GM20431 (cell line): Measurements from ENCODE around the gene NOG.

Experiments used
- in situ Hi-C: fragments of 300-500 bp; cut with MseI, MboI; formaldehyde crosslinking; loops from one replicate; pipeline ENCODE4 v1.15.0; 2020; ENCODE audit warnings: low sequenced_read_pairs; ENCODE audit not compliant: unreplicated experiment

Gene NOG

DNA sequence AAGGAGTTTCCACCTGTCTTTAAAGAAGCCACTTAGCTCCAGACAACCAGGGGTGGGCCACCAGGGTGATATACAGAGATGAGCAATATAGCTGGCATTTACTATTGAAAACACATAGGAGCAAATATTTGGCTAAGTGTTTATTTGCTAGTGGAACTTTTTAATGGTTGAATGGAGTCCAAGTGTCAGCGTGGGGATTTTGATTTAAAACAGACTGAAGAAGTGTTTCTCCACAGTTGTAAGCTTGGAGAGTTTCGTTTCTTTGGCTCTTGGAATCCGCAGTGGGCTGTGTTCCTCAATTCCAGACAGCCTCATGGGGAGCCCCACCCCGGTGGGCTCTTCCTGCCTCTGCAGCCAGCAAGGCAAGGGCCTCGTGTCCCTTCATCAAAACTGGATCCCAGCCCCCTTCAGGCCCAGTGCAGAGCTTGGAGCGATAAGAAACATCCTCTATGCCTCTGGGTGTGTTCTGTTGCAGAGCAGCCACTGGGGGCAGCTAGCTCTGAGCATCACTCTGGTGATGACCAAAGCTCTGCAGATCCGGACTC lies 36.1 kb downstream of the NOG start:
- in situ Hi-C loops: no loop called here

GRCh38 chr17:56630202-56630601 lies 36.7 kb downstream of the NOG start:
- in situ Hi-C loops: no loop called here

- in situ Hi-C loops: no loop called here
Observed at GRCh38 chr17:56633681-56634080, 40.2 kb downstream of the NOG start.

DNA sequence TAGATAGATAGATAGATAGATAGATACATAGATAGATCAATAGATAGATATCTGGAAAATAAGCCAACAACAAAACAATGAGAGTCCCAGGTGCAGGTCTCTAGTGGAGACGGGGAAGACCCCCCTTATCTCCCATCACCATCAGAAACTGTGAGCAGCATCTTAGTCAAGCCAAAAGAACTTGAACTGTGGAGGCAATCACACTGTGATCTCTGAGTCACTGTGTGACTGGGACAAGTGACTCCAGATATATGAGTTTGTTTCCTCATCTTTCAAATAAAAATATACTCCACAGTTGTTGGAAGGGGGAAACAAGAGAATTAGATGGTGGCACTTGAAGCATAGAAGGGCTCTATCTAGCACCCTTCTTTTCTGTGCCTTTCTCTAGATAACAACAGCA lies 42.1 kb downstream of the NOG start:
- in situ Hi-C loops: no loop called here

DNA sequence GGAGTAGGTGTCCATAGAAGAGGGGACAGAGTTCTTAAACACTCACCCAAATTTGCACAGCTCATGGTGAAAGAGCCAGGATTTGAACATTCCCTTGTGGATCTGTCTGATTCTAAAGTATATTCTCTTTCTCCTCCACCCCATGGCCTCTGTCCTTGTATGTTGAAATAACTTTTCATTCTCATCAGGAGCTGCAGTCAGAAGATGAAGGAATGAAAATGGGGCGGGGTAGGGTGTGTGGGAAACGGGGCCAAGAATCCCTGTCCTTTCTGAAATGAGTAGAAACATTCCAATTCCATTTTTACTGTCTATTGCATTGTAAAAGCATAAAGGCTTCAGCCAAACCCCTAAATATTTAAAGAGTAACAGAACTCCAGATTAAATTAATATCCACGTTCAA lies 42.8 kb downstream of the NOG start:
- in situ Hi-C loops: no loop called here

DNA sequence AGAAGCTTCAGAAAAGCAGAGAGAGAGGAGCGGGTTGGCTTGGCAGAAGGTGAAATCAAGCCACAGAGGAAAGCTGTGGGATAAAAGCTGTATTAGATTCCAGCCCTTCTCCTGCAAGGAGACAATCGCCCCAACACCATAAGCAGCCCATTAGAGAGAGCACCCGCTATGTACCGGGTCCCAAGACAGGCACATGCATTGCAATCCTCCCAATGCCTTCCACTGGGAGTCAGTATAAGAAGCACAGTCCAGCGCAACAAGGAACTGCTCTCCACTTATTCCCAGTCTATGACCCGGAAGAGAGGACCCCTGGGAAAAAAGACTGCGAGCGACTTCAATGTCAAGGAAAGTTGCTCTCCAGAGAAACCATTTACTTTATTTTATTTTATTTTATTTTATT lies 43.8 kb downstream of the NOG start:
- in situ Hi-C loops: no loop called here

GRCh38 chr17:56638591-56639051 lies 45.1 kb downstream of the NOG start:
- in situ Hi-C loops: no loop called here

GRCh38 chr17:56639517-56639916 lies 46.0 kb downstream of the NOG start:
- in situ Hi-C loops: no loop called here

GRCh38 chr17:56640116-56640515 lies 46.6 kb downstream of the NOG start:
- in situ Hi-C loops: no loop called here

DNA sequence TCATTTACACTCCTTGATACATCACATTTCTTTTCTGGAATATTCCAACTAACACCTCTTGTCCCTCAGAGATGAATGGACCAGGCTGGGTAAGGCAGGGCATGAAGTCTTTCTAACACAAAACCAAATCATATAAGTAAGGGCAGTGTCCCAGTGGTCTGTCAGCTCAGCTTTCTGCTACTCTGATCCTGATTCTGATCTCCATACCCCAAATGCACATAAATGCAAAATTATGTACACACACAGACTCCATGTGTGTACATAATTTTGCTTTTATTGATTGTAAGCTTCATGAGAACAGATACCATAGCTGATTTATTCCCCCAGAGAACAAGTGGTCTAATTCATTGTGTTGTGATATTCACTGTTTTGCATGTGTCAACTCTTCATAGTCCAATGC lies 47.9 kb downstream of the NOG start:
- in situ Hi-C loops: no loop called here

DNA sequence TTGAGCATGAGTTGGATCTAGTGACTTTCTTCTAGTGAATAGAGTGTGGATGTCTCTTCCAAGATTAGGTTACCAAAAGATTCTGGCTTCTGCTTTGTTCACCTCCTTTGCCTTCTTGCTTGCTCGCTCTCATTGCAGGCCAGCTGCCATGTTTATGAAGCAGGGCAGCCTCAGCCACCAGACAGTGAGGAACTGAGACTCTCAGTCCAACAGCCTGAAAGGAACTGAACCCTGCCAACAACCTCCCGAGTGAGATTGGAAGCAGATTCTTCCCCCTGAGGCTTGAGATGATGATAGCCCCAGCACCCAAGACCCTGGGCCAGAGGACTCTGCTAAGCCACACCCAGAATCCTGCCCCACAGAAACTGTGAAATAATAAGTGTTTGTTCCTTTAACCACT lies 48.4 kb downstream of the NOG start:
- in situ Hi-C loops: no loop called here

DNA sequence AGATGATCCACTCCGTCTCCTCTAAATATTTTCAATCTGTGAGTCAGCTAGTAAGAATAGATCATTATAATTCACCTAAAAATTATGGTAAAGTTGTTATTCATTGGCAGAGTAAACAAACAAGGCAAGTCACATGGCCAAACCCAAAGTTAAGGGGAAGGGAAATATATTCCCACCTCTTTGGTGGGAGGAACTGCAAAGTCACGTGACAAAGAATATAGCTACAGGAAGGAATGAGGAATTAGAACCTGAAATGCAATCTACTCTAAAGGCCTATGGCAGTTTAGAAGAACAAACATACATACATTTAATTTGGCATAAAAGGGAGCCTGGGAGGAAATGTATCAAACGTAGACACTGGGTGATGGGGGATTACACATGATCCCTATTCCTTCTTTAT lies 48.9 kb downstream of the NOG start:
- in situ Hi-C loops: no loop called here
